Measurements from ENCODE around the gene RSBN1. TPM values are rescaled to one million over a fixed set of nuclear protein-coding genes. Genes with fewer than 3 reads are reported as not detected.

The RSBN1 gene
- total RNA-seq, 4 donors from 2014 or later, result 18.2 to 25.6 (median 23.3) TPM

- Histone ChIP-seq H3K9me3 (no peaks in the 10 kb centered on the region), H3K36me3 (no peaks in the 10 kb centered on the region), H3K4me3 (no peak overlapping the region), H3K4me1 (peaks cover 0 to 25% (median 5%) of the 10 kb centered on the region in 4 donors), H3K27ac (no peak overlapping the region), H3K27me3 (no peaks in the 10 kb centered on the region)
- TF ChIP-seq CTCF (IDR thresholded peaks at IDR 0.05), result no peak
- TF ChIP-seq POLR2A (IDR thresholded peaks at IDR 0.05), result no peak
- DNase-seq, result no peak
Measured at GRCh38 chr1:113786069-113786468, 26.2 kb downstream of the RSBN1 start.

- Histone ChIP-seq H3K27me3 (no peaks in the 10 kb centered on the region), H3K4me1 (peaks cover 0 to 38% (median 5%) of the 10 kb centered on the region in 4 donors), H3K4me3 (no peak overlapping the region), H3K27ac (peak overlapping the region; percentile 23 to 70 (median 58)), H3K36me3 (no peaks in the 10 kb centered on the region), H3K9me3 (no peaks in the 10 kb centered on the region)
- no peak for DNase-seq
- TF ChIP-seq CTCF (IDR thresholded peaks at IDR 0.05), result no peak
- TF ChIP-seq POLR2A (IDR thresholded peaks at IDR 0.05), result no peak
Measured at GRCh38 chr1:113784104-113784779, 28.0 kb downstream of the RSBN1 start.

- H3K9me3 ChIP-seq, result no peaks in the 10 kb centered on the region
- no peak overlapping the region for H3K4me3 ChIP-seq
- H3K36me3 ChIP-seq, result no peaks in the 10 kb centered on the region
- peak in 2 of 3 donors; percentile 66 to 74 for DNase-seq
- no peaks in the 10 kb centered on the region for H3K27me3 ChIP-seq
- no peak for TF ChIP-seq CTCF (IDR thresholded peaks at IDR 0.05)
- peaks cover 0 to 38% (median 5%) of the 10 kb centered on the region in 4 donors for H3K4me1 ChIP-seq
- H3K27ac ChIP-seq, result peak overlapping the region; percentile 23 to 70 (median 58)
Measured at GRCh38 chr1:113783254-113784103, 28.8 kb downstream of the RSBN1 start.

GRCh38 chr1:113782406-113782805, 29.9 kb downstream of the RSBN1 start:
- Histone ChIP-seq H3K36me3 (peaks cover 0 to 2% (median 0%) of the 10 kb centered on the region in 3 donors), H3K4me1 (peaks cover 0 to 38% (median 5%) of the 10 kb centered on the region in 4 donors), H3K27me3 (no peaks in the 10 kb centered on the region), H3K27ac (no peak overlapping the region), H3K9me3 (no peaks in the 10 kb centered on the region), H3K4me3 (no peak overlapping the region)
- TF ChIP-seq POLR2A (IDR thresholded peaks at IDR 0.05) (no peak), CTCF (IDR thresholded peaks at IDR 0.05) (no peak)
- DNase-seq, result no peak

DNA sequence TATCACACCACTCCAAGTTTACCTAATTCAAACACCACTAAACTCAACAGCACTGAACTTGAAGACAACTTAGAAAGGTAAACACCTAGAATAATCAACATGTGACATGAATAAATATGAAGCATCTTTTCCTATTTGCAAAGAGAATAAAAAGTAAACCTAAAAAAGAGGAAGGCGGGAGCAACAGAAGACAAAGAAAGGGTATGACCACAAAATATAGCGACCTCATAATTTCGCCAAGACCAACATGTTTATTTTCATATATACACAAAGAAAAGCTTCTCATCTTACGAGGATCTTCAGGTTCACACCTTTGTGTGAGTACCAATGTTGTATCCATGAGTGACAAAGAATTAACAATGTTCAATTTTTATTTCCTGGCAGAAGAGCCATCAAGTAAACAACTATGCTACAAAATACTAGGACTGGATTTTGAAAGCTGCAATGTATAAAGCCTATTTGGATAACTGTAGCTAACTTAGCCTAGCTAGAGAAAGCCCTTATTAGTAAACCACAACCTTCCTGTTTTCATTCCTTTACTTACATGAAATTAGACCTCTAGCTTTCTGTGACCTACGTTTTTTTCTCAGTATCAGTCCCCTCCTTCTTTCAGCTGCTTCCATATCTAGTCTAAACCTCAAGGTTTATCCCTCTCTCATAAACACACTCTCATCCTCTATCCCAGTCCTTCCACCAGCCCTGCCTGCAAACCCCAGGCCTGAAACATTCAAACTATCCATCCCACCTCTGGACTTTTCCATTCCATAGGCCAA, 31.7 kb downstream of the RSBN1 start:
- Histone ChIP-seq H3K4me1 (peaks cover 0 to 38% (median 5%) of the 10 kb centered on the region in 4 donors), H3K27me3 (no peaks in the 10 kb centered on the region), H3K9me3 (no peaks in the 10 kb centered on the region), H3K4me3 (no peak overlapping the region), H3K27ac (peak overlapping the region; percentile 13 to 49 (median 32)), H3K36me3 (peaks cover 0 to 18% (median 0%) of the 10 kb centered on the region in 3 donors)
- TF ChIP-seq POLR2A (IDR thresholded peaks at IDR 0.05), result no peak
- TF ChIP-seq CTCF (IDR thresholded peaks at IDR 0.05), result no peak
- DNase-seq, result no peak
